ENCODE measurements around the gene MRE11.

MRE11 gene

GRCh38 chr11:94493281-94494125 lies at the start of gene MRE11, which contains the start of gene ANKRD49:
Gene MRE11, minus strand, starts transcription at chr11:94493844. Its CDS starts 1,043 bp downstream, at chr11:94492801.
Gene ANKRD49, plus strand, starts transcription at chr11:94493984. Its CDS starts 2,710 bp downstream, at chr11:94496694.
- no peak for TF ChIP-seq CTCF (conservative IDR thresholded peaks at IDR 0.05; ENCODE audit: low read depth, low read length)
- peak; percentile 90 for DNase-seq (ENCODE audit: low read depth)
- H3K4me3 ChIP-seq (ENCODE audit: low read length), result peak within 1 kb of the TSS; percentile 91

- TF ChIP-seq CTCF (conservative IDR thresholded peaks at IDR 0.05; ENCODE audit: low read depth, low read length), result no peak
- no peak for DNase-seq (ENCODE audit: low read depth)
These were observed 45.8 kb upstream of the MRE11 start for GRCh38 chr11:94539420-94539819.

GRCh38 chr11:94537031-94537600 lies 43.5 kb upstream of the MRE11 start:
- no peak for DNase-seq (ENCODE audit: low read depth)
- no peak overlapping the region for H3K4me3 ChIP-seq (ENCODE audit: low read length)
- no peak for TF ChIP-seq CTCF (conservative IDR thresholded peaks at IDR 0.05; ENCODE audit: low read depth, low read length)

More at GRCh38 chr11:94539420-94539819, 45.8 kb upstream of the MRE11 start:
- H3K4me3 ChIP-seq (ENCODE audit: low read length), result no peak overlapping the region

GRCh38 chr11:94536386-94536785 lies 42.7 kb upstream of the MRE11 start:
- no peak overlapping the region for H3K4me3 ChIP-seq (ENCODE audit: low read length)
- DNase-seq (ENCODE audit: low read depth), result no peak
- no peak for TF ChIP-seq CTCF (conservative IDR thresholded peaks at IDR 0.05; ENCODE audit: low read depth, low read length)

- TF ChIP-seq CTCF (conservative IDR thresholded peaks at IDR 0.05; ENCODE audit: low read depth, low read length), result no peak
- no peak for DNase-seq (ENCODE audit: low read depth)
- no peak overlapping the region for H3K4me3 ChIP-seq (ENCODE audit: low read length)
These were observed 40.3 kb upstream of the MRE11 start for GRCh38 chr11:94533696-94534630.

- DNase-seq (ENCODE audit: low read depth), result no peak
- H3K4me3 ChIP-seq (ENCODE audit: low read length), result no peak overlapping the region
- TF ChIP-seq CTCF (conservative IDR thresholded peaks at IDR 0.05; ENCODE audit: low read depth, low read length), result no peak
These were observed 39.6 kb upstream of the MRE11 start for GRCh38 chr11:94533206-94533605.

All from retinal pigment epithelial cell (primary cell).